GM19395 (cell line): ENCODE data around the gene MECR.
"Not testable (repeated sequence)": the region's sequence is repeated elsewhere in the genome, so short reads cannot be mapped to it uniquely, and the experiment has no call there.

ENCODE experiments used
- ATAC-seq: cut with Tn5 transposase; IDR thresholded peaks from one replicate; pipeline ENCODE4 v1.9.1; 2021; ENCODE audit warnings: mild to moderate bottlenecking, moderate library complexity; ENCODE audit not compliant: unreplicated experiment

MECR gene

DNA sequence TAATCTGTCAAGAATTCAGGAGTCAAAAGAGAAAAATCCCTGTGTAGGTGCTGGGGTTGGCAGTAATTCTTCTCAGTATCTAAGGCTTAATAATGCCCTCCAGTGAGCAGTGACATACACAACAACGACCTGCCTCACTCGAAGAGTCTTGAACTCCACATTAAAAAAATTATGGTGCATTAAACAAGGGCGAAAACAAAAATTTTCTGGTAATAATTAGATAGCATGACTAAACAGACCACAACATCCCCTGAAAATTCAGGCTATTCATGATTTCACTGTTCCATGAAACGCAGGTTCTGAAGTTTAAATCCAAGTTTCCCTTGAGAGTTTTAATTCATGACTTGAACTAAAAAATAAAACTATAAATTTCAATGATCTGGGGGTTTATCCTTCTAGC lies 54.2 kb downstream of the MECR start:
- no peak for ATAC-seq

- ATAC-seq = no peak
Observed at GRCh38 chr1:29172415-29172939, 58.3 kb downstream of the MECR start.

GRCh38 chr1:29171521-29171920 lies 59.2 kb downstream of the MECR start:
- ATAC-seq = no peak

DNA sequence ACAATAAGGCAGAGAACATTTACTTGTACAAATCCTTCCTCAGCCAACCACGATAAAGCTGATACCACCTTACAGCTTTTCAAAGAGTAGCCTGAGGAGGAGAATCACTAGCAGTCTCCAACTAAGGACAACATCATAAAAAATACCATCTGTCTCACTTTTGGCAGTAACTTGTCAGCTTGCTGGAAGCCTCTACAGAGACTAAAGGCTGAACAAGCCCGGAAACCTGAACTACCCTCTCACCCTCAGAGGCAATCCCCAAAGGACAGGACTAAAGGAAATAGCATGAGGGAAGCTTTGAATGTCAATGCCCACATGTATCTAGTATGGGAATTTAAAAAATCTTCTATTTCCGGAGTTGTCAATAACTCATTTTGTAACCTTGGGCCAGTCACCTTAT lies 59.6 kb downstream of the MECR start:
- no peak for ATAC-seq

GRCh38 chr1:29169976-29170375 lies 60.8 kb downstream of the MECR start:
- no peak for ATAC-seq

DNA sequence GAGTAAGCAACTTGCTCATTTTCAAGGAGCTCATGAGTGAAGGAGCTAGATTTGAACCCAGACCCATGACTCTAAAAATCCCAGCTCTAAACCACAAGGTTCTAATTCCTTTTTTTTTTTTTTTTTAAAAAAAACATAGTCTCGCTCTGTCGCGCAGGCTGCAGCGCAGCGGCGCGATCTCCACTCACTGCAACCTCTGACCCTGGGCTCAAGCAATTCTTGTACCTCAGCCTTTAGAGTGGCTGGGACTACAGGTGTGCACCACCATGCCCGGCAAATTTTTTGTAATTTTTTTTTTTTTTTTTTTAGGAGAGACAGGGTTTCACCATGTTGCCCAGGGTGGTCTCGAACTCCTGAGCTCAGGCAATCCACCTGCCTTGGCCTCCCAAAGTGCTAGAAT lies 62.8 kb downstream of the MECR start:
- no peak for ATAC-seq

- no peak for ATAC-seq
Observed at GRCh38 chr1:29166291-29166878, 64.3 kb downstream of the MECR start.

DNA sequence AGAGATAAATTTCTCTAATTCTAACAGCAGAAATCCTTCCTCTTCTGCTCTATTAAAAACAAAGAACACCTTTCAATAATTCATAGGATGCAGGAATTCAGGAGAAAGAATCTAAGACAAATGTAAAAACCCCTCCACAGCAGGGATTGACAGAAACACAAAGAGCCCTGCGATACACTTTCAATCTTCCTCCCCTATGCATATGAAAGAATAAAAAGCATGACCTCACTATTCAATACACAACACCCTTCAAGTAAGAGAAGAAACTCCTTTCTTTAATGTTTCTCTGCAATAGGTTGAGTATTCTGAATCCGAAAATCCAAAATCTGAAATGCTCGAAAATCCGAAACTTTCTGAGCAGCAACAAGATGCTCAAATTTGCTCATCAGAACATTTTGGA lies 66.1 kb downstream of the MECR start:
- no peak for ATAC-seq

- ATAC-seq = no peak
Observed at GRCh38 chr1:29162476-29163138, 68.1 kb downstream of the MECR start.

GRCh38 chr1:29162025-29162424 lies 68.7 kb downstream of the MECR start:
- ATAC-seq = no peak

DNA sequence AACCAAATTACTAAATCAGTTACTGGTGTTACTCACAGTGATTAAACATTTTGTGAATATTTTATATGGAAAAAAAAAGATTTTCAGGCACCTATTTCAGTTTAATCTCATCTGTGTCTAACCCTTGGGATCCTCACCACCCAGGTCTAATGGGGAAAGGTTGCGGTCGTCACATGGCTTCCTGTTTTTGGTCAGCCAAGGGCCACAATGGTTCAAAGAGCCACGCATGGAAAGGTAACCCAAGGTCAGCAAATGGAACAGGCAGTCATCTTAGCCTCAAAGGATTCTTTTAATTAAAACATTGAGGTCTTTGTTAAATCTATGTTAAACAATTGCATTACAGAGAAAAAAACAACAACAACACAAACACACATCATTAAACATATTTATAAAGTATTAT lies 71.0 kb downstream of the MECR start:
- ATAC-seq = no peak

- no peak for ATAC-seq
Observed at GRCh38 chr1:29157269-29157601, 73.5 kb downstream of the MECR start.

- ATAC-seq = no peak
Observed at GRCh38 chr1:29156543-29157268, 74.0 kb downstream of the MECR start.

DNA sequence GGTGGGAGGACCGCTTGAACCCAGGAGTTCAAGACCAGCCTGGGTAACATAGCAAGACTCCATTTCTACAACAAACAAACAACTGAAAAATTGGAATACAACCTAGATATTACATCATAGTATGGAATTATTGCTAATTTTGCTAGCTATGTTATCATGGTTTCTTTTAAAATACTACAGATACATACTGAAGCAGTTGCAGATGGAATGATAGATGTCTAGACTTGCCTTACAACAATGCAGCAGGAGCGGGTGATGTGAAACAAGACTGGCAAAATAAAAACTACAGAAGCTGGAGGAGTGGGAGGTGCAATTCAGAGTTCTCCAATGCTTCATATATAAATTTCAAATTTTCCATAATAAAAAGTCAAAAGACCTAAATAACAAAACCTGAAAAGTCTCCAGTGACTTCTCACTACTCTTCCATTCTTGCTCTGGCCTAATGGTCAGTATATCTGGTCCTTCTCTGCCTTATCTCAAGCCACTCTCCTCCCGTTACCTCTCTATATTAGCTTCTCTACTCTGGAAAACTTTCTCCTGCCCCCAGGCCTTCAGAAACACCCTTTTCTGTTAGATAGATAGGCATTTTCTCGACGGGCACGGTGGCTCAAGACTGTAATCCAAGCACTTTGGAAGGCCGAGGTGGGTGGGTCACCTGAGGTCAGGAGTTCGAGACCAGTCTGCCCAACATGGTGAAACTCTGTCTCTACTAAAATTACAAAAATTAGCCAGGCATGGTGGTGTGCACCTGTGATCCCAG lies 78.5 kb downstream of the MECR start:
- no peak for ATAC-seq

DNA sequence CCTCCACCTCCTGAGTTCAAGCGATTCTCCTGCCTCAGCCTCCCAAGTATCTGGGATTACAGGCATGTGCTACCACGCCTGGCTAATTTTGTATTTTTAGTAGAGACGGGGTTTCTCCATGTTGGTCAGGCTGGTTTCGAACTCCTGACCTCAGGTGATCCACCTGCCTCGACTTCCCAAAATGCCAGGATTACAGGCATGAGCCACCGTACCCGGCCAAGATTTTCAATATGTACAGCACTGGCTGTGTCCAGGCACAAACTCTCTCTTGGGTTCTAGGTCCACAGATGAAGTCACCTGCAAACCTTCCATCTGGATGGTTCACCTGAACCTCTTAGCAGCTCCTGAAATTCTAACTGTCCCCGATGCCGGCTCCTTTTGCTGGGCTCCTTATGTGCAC lies 80.4 kb downstream of the MECR start:
- not testable (repeated sequence) for ATAC-seq

DNA sequence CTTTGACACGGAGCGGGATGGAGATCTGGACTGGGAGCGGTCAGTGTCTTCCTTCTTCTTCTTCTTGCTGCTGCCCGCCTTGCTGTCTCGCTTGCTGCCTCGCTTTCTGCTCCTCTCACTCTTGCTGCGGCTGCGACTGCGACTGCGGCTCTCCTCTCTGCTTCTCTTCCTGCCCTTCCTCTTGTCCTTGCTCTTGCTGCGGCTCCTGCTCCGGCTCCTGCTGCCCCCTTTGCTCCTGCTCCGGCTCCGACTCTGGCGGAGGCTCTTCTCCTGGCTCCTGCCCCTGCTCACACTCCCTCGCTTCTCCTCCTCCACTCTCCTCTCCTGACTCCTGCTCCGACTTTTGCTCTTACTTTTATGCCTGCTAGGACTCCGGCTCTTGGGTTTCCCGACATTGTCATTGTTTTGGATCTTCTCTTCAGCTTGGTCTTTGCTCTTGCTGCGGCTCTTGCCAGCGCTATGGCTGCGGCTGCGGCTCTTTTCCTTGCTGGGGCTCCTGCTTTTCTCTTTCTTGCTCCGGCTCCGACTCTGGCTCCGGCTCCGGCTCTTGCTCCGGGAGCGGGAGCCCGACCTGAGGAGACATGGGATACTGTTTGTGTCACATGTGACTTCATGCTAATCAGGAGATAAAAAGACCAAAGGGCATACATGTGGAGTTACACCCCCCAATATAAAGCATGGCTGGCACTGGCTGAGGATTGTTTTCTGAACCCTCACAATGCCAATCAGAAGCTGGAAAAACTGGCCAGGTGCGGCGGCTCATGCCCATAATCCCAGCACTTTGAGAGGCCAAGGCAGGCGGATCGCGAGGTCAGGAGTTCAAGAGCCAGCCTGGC lies 81.9 kb downstream of the MECR start:
- ATAC-seq = no peak

GRCh38 chr1:29145739-29146437 lies 84.8 kb downstream of the MECR start:
- no peak for ATAC-seq

GRCh38 chr1:29144178-29144577 lies 86.6 kb downstream of the MECR start:
- no peak for ATAC-seq

DNA sequence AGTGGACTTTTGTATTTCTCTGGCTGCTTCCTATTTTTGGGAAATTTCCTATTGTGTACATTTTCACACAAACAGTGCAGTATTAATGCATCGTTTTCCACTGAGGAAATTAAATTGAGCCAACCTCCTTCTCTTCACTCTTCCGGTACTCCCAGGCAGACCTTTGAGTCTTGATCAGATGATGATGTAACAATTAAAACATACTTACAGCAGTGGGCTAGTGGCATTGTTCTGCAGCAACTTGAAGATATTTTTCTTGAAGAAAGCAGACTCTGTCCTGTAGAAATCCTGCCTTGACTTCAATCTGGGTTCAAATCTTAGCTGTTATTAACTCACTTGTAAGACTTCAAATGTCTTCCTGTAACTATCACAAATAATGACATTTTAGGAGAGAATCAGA lies 88.0 kb downstream of the MECR start:
- no peak for ATAC-seq
